GM18517 (cell line): Measurements from ENCODE around the gene CFAP73.

Experiments
- ATAC-seq: cut with Tn5 transposase; IDR thresholded peaks from one replicate; pipeline ENCODE4 v1.9.1; 2021; ENCODE audit warnings: mild to moderate bottlenecking, moderate library complexity; ENCODE audit not compliant: unreplicated experiment

Gene CFAP73

GRCh38 chr12:113162102-113163029 lies 12.8 kb downstream of the CFAP73 start:
- ATAC-seq = no peak

GRCh38 chr12:113163030-113163360 lies 13.5 kb downstream of the CFAP73 start:
- no peak for ATAC-seq

- ATAC-seq = no peak
Observed at GRCh38 chr12:113164014-113164413, 14.5 kb downstream of the CFAP73 start.

GRCh38 chr12:113165521-113166450 lies 16.3 kb downstream of the CFAP73 start:
- no peak for ATAC-seq

GRCh38 chr12:113167868-113168267 lies 18.3 kb downstream of the CFAP73 start:
- no peak for ATAC-seq

GRCh38 chr12:113169697-113170096 lies 20.2 kb downstream of the CFAP73 start:
- no peak for ATAC-seq

- no peak for ATAC-seq
Observed at GRCh38 chr12:113170457-113170856, 20.9 kb downstream of the CFAP73 start.

GRCh38 chr12:113170926-113171325 lies 21.4 kb downstream of the CFAP73 start:
- no peak for ATAC-seq

- no peak for ATAC-seq
Observed at GRCh38 chr12:113171543-113171942, 22.0 kb downstream of the CFAP73 start.

- no peak for ATAC-seq
Observed at GRCh38 chr12:113172185-113172584, 22.7 kb downstream of the CFAP73 start.

GRCh38 chr12:113173081-113173698 lies 23.7 kb downstream of the CFAP73 start:
- peak; percentile 64 for ATAC-seq

GRCh38 chr12:113174461-113175384 lies 25.2 kb downstream of the CFAP73 start:
- no peak for ATAC-seq

- no peak for ATAC-seq
Observed at GRCh38 chr12:113179023-113179422, 29.5 kb downstream of the CFAP73 start.

GRCh38 chr12:113180333-113180732 lies 30.8 kb downstream of the CFAP73 start:
- no peak for ATAC-seq

- no peak for ATAC-seq
Observed at GRCh38 chr12:113181975-113182374, 32.5 kb downstream of the CFAP73 start.

GRCh38 chr12:113183030-113183589 lies 33.6 kb downstream of the CFAP73 start:
- no peak for ATAC-seq

GRCh38 chr12:113184098-113184899 lies 34.8 kb downstream of the CFAP73 start:
- ATAC-seq = peak; percentile 56

GRCh38 chr12:113184900-113185179 lies 35.3 kb downstream of the CFAP73 start:
- peak; percentile 80 for ATAC-seq
